HL-60 (cell line): Measurements from ENCODE around the gene IGSF9B.

Source experiments
- POLR2AphosphoS5 ChIP-seq: IDR thresholded peaks from 2 replicates; pipeline ENCODE4 v1.6.1; 2012; ENCODE audit warnings: low read depth
- SPI1 ChIP-seq: IDR thresholded peaks from 2 replicates; pipeline ENCODE4 v1.6.1; 2012; ENCODE audit warnings: low read depth, mild to moderate bottlenecking, borderline replicate concordance
- TF ChIP-seq, protein P1 (sequence below): IDR thresholded peaks from one replicate; pipeline ENCODE4 v1.5.1; 2011; ENCODE audit warnings: low read length, control low read depth, inconsistent platforms; ENCODE audit not compliant: insufficient read depth
- TF ChIP-seq, protein P2 (sequence below): IDR thresholded peaks from 2 replicates; pipeline ENCODE4 v1.6.1; 2012; ENCODE audit warnings: low read depth; ENCODE audit not compliant: insufficient replicate concordance

DNA sequence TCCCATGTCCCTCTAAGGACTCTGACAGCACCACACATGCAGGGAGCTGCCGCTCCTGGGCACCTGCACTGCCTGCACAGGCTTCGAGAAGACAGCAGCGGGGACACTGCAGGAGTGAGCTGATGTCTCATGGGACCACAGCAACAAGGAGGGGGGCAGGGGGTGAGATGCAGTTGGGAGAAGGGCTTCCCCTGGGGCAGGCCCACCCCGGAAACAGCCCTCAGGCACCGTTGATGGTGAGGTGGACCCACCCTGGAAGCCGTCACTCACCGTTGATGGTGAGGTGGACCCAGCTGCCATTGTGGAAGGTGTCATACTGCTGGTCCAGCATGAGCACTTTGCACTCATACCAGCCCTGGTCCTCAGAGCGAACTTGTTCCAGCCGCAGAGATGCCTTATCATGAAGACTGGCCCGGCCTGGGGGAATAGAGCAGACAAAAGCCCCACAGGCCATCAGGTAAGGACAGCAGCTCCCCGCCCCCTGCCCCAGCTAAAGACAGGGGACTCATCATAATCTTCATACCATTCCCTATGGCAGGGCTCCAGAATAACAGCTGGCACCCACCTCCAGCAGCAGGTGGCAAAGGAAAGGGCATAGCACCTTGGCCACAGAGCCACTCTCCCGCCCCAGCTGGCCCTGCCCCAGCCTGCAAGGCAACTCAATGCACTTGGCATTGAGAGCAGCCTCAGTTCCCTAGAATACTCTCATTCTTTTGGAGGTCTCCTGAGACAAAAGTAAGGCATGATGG lies 12.6 kb downstream of the IGSF9B start:
- TF ChIP-seq POLR2AphosphoS5 (no peak), SPI1 (no peak)
- TF ChIP-seq, protein P1, sequence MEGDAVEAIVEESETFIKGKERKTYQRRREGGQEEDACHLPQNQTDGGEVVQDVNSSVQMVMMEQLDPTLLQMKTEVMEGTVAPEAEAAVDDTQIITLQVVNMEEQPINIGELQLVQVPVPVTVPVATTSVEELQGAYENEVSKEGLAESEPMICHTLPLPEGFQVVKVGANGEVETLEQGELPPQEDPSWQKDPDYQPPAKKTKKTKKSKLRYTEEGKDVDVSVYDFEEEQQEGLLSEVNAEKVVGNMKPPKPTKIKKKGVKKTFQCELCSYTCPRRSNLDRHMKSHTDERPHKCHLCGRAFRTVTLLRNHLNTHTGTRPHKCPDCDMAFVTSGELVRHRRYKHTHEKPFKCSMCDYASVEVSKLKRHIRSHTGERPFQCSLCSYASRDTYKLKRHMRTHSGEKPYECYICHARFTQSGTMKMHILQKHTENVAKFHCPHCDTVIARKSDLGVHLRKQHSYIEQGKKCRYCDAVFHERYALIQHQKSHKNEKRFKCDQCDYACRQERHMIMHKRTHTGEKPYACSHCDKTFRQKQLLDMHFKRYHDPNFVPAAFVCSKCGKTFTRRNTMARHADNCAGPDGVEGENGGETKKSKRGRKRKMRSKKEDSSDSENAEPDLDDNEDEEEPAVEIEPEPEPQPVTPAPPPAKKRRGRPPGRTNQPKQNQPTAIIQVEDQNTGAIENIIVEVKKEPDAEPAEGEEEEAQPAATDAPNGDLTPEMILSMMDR, result no peak
- TF ChIP-seq, protein P2, sequence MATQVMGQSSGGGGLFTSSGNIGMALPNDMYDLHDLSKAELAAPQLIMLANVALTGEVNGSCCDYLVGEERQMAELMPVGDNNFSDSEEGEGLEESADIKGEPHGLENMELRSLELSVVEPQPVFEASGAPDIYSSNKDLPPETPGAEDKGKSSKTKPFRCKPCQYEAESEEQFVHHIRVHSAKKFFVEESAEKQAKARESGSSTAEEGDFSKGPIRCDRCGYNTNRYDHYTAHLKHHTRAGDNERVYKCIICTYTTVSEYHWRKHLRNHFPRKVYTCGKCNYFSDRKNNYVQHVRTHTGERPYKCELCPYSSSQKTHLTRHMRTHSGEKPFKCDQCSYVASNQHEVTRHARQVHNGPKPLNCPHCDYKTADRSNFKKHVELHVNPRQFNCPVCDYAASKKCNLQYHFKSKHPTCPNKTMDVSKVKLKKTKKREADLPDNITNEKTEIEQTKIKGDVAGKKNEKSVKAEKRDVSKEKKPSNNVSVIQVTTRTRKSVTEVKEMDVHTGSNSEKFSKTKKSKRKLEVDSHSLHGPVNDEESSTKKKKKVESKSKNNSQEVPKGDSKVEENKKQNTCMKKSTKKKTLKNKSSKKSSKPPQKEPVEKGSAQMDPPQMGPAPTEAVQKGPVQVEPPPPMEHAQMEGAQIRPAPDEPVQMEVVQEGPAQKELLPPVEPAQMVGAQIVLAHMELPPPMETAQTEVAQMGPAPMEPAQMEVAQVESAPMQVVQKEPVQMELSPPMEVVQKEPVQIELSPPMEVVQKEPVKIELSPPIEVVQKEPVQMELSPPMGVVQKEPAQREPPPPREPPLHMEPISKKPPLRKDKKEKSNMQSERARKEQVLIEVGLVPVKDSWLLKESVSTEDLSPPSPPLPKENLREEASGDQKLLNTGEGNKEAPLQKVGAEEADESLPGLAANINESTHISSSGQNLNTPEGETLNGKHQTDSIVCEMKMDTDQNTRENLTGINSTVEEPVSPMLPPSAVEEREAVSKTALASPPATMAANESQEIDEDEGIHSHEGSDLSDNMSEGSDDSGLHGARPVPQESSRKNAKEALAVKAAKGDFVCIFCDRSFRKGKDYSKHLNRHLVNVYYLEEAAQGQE, result no peak
